HG03108 (cell line): ENCODE data around the gene MAST3.
A peak's percentile ranks its signal among the peaks of the same experiment; 100 is the strongest.

ENCODE experiments used
- ATAC-seq: cut with Tn5 transposase; IDR thresholded peaks from one replicate; pipeline ENCODE4 v1.9.1; 2021; ENCODE audit warnings: moderate library complexity; ENCODE audit not compliant: unreplicated experiment

The MAST3 gene

GRCh38 chr19:18097217-18097992, at the start of gene MAST3:
Gene MAST3 (plus strand): TSS chr19:18097778. CDS start chr19:18097793, 15 bp downstream.
- ATAC-seq, result peak; percentile 61

DNA sequence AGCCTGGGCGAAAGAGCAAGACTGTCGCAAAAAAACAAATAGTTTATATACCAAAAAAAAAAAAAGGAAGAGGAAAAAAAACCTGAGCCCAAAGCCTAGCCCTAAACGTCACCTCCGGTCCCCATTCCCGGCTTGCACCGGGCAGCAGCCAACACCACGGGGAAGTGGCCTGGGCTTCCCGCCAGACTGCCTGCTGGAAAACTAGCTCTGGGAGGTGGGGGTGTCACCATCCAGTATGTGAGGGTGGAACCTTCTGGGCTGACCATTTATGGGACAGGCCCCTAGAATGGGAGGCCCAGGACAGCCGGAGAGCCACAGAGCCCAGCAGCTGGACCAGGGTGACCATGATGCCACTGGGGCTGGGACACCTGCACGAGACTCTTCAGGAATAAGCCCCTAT, 48.2 kb upstream of the MAST3 start:
- no peak for ATAC-seq

DNA sequence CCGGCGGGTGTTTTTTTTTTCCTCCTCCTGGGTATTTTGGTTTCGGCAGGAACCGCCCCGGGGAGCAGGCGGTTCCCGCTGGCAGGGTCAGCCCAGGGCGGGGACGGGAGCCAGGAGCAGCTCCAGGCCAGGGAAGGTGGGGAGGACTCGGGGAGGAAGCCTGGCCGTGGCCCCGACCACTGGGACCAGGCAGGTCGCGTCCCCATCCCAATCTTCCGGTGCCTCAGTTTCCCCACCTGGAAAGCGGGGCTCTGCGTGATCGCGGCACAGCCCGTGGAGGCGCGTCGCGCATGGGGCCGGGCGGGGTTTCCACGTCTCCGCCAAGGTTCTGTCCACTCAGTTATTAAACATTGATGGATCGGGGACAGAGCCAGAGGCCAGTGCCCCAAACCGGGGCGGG, 45.7 kb upstream of the MAST3 start:
- ATAC-seq, result no peak

GRCh38 chr19:18053576-18054219, 43.9 kb upstream of the MAST3 start:
- ATAC-seq, result no peak

DNA sequence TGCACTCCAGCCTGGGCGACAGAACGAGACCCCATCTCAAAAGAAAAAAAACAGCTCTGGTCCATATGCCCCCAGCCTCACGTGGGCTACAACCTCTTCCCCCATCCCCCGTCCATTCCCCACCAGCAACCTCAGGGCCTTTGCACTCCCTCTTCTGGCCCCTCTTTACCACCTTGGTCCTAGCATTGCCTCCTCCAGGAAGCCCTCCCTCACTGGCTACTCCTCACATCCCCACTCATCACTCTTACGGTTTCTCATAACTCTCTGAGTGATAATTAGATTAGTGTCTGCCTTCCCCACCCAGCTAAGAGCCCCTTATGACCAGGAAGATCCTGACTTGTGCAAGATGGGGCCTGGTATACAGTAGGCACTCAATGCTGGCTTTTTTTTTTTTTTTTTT, 41.6 kb upstream of the MAST3 start:
- ATAC-seq, result no peak

GRCh38 chr19:18057557-18057956, 40.0 kb upstream of the MAST3 start:
- no peak for ATAC-seq

GRCh38 chr19:18058208-18059009, 39.2 kb upstream of the MAST3 start:
- no peak for ATAC-seq

DNA sequence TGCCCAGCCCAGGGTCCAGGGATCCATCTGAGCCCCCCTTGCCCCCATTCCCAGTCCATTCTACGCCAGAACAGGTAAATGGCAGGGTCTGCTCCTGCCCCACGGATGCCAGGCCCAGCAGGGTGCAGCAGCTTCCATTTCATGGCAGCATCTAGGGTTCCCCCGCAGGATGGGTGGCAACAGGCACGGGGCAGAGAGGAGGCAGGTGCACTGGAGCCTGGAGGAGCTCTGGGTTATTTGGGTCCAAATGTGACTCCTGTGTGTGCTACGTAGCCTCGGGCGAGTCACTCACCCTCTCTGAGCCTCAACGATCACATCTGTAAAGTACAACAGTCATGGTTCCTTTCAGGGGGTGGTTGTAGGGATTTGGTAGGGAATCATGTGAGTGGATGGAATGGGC, 38.3 kb upstream of the MAST3 start:
- no peak for ATAC-seq

- ATAC-seq, result no peak
Observed at GRCh38 chr19:18059902-18060301, 37.7 kb upstream of the MAST3 start.

GRCh38 chr19:18060472-18060871, 37.1 kb upstream of the MAST3 start:
- ATAC-seq, result no peak

- ATAC-seq, result no peak
Observed at GRCh38 chr19:18062028-18062427, 35.5 kb upstream of the MAST3 start.

DNA sequence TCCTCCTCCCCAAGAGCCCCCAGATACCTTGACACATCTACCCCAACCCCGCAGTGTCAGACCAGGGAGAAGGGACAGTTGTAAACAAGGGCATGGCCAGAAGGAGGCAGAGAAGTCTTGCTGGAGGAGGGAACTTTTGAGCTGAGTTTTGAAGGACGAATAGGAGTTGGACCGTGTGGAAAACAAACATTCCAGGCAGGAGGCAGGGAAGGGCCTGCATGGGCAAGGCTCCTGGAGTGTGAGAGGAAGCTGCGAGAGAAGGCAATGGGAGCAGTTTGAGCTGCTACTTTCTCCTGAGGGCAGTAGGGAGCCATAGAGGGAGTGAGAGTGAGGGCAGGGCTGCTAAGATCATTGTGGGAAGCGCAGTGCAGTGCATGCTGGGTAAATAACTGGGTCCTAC, 34.1 kb upstream of the MAST3 start:
- no peak for ATAC-seq

DNA sequence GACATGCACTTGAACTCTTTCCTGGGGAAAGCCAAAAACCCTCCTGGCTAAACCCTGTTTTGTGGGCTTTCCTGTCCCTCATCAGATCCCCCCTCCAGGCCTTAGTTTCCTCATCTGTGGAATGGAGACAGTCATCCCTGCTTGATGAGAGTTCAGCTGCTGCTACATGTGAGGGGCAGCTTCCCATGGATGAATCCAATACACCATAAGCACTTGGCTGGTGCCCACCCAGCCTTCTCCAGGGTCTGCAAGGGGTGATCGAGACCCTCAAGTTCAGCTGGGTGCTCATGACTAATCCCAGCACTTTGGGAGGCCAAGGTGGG, 32.4 kb upstream of the MAST3 start:
- no peak for ATAC-seq

DNA sequence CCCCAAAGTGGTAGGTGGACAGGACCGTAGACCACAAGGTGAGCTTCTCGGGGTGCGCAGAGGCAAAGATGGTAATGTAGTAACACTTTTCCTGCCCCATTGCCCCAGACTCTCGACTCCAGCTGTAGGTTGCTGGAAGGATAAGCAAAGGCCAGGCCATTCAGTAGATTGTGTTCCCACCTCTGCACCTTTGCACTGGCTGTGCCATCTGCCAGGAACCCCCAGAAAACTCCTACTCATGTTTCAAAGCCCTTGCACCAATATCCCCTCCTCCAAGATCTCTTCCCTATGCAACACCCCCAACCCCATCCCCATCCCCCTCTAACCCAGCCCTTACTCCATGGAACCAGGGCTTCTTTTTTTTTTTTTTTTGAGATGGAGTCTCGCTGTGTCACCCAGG, 29.2 kb upstream of the MAST3 start:
- no peak for ATAC-seq

DNA sequence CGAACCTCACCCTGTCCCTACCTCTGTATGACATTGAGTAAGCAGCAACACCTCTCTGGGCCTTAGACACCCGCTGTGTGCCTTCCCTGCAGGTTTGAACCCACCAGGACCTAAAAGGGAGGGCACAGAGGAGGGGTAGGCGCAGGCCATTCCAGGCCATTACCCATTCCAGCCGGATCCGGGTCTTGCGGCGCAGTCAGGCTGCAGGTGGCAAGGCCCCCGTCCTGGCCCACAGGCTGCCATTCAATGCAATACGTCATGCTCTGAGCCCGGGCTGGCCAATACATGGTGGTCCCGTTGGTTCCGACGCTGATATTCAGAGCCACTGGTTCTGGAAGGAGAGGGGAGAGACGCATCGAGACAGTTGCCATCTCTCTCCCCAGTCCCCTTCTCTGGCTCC, 28.2 kb upstream of the MAST3 start:
- no peak for ATAC-seq

DNA sequence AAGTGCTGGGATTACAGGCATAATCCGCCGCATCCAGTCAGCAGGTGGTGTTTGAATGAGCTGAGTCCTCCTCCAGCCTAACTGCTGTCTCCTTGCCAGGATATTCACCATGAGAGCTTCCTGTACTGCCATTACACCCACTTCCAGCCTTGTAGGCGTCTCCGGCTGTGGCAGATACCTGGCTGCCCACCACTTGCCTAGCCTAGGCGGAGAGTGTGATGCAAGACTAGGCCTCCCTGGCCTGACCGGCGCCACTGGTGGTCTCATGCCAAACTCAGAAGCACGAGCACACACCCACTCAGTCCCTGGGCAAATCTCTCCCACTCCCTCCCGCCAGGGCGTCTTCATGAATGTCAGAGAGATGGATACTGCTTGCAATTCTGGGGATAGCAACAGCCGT, 27.4 kb upstream of the MAST3 start:
- no peak for ATAC-seq

DNA sequence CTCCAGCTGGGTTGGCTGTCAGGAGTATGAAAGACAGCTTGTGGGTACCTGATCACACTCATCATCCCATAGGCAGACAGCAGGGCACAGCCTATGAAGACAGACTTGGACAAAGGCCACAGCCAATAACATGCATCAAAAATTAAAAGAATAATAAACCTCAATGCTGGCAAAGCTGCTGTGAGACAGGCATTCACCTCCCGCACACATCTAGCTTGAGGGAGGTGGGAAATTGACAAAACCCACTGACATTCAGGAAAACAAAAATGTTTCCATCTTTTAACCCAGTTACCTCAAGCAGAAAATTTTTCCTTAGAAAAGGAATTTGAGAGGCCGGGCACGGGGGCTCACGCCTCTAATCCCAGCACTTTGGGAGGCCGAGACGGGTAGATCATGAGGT, 25.2 kb upstream of the MAST3 start:
- ATAC-seq, result no peak

DNA sequence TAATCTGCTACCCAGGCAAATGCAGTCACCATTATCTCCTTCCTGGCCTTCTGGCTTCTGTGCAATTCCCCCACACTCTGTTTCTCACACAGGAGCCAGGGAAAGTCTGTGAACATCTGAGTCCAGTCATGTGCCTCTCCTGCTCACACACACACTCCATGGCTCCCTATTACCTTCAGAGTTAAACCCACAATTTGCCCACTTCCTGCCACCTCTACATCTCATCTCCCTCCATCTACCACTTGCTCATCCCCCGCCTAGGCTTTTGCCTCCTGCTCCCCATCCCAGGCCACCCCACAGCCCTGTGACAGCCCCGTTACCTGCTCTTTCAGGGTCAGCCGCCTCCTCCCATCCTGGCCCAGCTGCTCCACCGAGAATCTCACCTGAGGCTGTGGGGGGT, 24.4 kb upstream of the MAST3 start:
- no peak for ATAC-seq

GRCh38 chr19:18074192-18074591, 23.4 kb upstream of the MAST3 start:
- no peak for ATAC-seq

DNA sequence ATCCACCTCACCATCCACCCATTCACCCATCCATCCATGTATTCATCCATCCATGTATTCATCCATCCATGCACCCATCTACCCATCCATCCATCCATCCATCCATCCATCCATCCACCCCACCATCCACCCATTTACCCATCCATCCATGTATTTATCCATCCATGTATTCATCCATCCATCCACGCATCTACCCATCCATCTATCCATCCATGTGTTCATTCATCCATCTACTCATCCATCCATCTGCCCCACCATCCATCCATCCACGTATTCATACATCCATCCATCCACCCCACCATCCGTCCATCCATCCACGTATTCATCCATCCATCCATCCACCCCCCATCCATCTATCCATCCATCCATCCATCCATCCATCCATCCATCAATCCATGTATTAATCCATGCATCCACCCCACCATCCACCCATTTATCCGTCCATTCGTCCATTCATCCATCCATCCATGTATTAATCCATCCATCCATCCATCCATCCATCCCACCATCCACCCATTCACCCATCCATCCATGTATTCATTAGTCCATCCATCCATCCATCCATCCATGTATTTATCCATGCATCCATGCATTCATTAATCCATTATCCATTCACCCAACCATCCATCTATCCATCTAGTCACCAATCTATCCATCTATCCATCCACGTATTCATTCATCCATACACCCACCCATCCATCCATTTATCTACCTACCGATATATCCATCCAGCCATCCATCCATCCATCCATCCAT, 13.5 kb upstream of the MAST3 start:
- no peak for ATAC-seq

DNA sequence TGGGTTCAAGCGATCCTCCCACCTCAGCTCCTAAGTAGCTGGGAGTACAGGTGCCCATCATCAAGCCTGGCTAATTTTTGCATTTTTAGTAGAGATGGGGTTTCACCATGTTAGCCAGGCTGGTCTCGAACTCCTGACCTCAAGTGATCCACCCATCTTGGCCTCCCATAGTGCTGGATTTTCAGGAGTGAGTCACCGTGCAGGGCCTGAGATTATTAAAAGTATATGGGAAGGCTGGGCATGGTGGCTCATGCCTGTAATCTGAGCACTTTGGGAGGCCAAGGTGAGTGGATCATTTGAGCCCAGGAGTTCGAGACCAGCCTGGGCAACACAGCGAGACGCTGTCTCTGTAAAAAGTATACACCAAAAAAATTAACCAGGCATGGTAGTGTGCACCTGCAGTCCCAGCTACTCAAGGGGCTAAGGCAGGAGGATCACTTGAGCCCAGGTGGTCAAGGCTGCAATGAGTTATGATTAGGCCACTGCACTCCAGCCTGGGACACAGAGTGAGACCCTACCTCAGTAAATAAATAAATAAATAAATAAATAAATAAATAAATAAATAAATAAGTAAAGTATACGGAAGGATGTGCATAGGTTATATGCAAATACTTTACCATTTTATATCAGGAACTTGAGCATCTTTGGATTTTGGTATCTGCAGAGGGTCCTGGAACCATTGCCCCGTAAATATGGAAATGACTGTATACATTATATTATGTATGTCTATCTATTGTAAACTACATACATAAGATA, 11.7 kb upstream of the MAST3 start:
- no peak for ATAC-seq
